Measurements from ENCODE around the gene BAIAP2L1.

- TF ChIP-seq CTCF (IDR thresholded peaks at IDR 0.05) (no peak), POLR2A (IDR thresholded peaks at IDR 0.05) (no peak)
Measured at GRCh38 chr7:98257701-98258100, 143.2 kb downstream of the BAIAP2L1 start.

All from adrenal gland (tissue), 5 donors.